ENCODE data around the gene CLCN1. TPM values are rescaled to one million over a fixed set of nuclear protein-coding genes. Genes with fewer than 3 reads are reported as not detected.

Gene CLCN1
- total RNA-seq, 1 experiment from 2014 or later: not detected

GRCh38 chr7:143393267-143394041 is 77.5 kb downstream of the CLCN1 start:
- H3K4me3 ChIP-seq (ENCODE audit: low read depth, low read length, poor library complexity, severe bottlenecking): no peak overlapping the region
- TF ChIP-seq EZH2 (IDR thresholded peaks at IDR 0.05; ENCODE audit: borderline replicate concordance, low read depth, low read length, poor library complexity, severe bottlenecking) (no peak), CTCF (conservative IDR thresholded peaks at IDR 0.05; ENCODE audit: low read depth, low read length) (no peak)
- H3K27ac ChIP-seq (ENCODE audit: low read depth, low read length, poor library complexity, severe bottlenecking): no peak overlapping the region
- intact Hi-C loops (cut with micrococcal nuclease; ENCODE audit: unreplicated experiment): no loop called here
- no TSS peak for BruUV-seq (replicated peaks)
- H3K4me1 ChIP-seq (ENCODE audit: insufficient read depth, low read length, poor library complexity, severe bottlenecking): no peaks in the 10 kb centered on the region
- no peak for DNase-seq (ENCODE audit: low spot score)
- no peaks in the 10 kb centered on the region for H3K9me3 ChIP-seq (ENCODE audit: low read depth, low read length, poor library complexity, severe bottlenecking)
- H3K27me3 ChIP-seq (replicated peaks; ENCODE audit: insufficient read depth, low read depth, low read length, poor library complexity): no peaks in the 10 kb centered on the region
- peaks cover 20% of the 10 kb centered on the region for H3K36me3 ChIP-seq (ENCODE audit: insufficient read depth, low read length, poor library complexity, severe bottlenecking)
- CTCF ChIA-PET: no interaction called here
- POLR2A ChIA-PET (ENCODE audit: low non-redundant PET): no interaction called here

- CTCF ChIA-PET: no interaction called here
- POLR2A ChIA-PET (ENCODE audit: low non-redundant PET): no interaction called here
- no peak for DNase-seq (ENCODE audit: low spot score)
- H3K4me3 ChIP-seq (ENCODE audit: low read depth, low read length, poor library complexity, severe bottlenecking): no peak overlapping the region
- peaks cover 14% of the 10 kb centered on the region for H3K36me3 ChIP-seq (ENCODE audit: insufficient read depth, low read length, poor library complexity, severe bottlenecking)
- no TSS peak for BruUV-seq (replicated peaks)
- H3K4me1 ChIP-seq (ENCODE audit: insufficient read depth, low read length, poor library complexity, severe bottlenecking): no peaks in the 10 kb centered on the region
- H3K9me3 ChIP-seq (ENCODE audit: low read depth, low read length, poor library complexity, severe bottlenecking): no peaks in the 10 kb centered on the region
- intact Hi-C loops (cut with micrococcal nuclease; ENCODE audit: unreplicated experiment): no loop called here
- no peak overlapping the region for H3K27ac ChIP-seq (ENCODE audit: low read depth, low read length, poor library complexity, severe bottlenecking)
- TF ChIP-seq CTCF (conservative IDR thresholded peaks at IDR 0.05; ENCODE audit: low read depth, low read length): no peak
- TF ChIP-seq EZH2 (IDR thresholded peaks at IDR 0.05; ENCODE audit: borderline replicate concordance, low read depth, low read length, poor library complexity, severe bottlenecking): no peak
- no peaks in the 10 kb centered on the region for H3K27me3 ChIP-seq (replicated peaks; ENCODE audit: insufficient read depth, low read depth, low read length, poor library complexity)
Observed at GRCh38 chr7:143394068-143394467, 78.2 kb downstream of the CLCN1 start.

- ChIA-PET POLR2A (ENCODE audit: low non-redundant PET) (no interaction called here), CTCF (interaction anchor here (0.6 kb wide), 1 partner anchor 22 kb away, joined by 3 read pairs; no protein-coding TSS in a partner anchor)
- peaks cover 8% of the 10 kb centered on the region for H3K36me3 ChIP-seq (ENCODE audit: insufficient read depth, low read length, poor library complexity, severe bottlenecking)
- no peaks in the 10 kb centered on the region for H3K27me3 ChIP-seq (replicated peaks; ENCODE audit: insufficient read depth, low read depth, low read length, poor library complexity)
- H3K27ac ChIP-seq (ENCODE audit: low read depth, low read length, poor library complexity, severe bottlenecking): no peak overlapping the region
- no peak for DNase-seq (ENCODE audit: low spot score)
- H3K9me3 ChIP-seq (ENCODE audit: low read depth, low read length, poor library complexity, severe bottlenecking): no peaks in the 10 kb centered on the region
- H3K4me3 ChIP-seq (ENCODE audit: low read depth, low read length, poor library complexity, severe bottlenecking): no peak overlapping the region
- intact Hi-C loops (cut with micrococcal nuclease; ENCODE audit: unreplicated experiment): no loop called here
- no peaks in the 10 kb centered on the region for H3K4me1 ChIP-seq (ENCODE audit: insufficient read depth, low read length, poor library complexity, severe bottlenecking)
- no TSS peak for BruUV-seq (replicated peaks)
- TF ChIP-seq EZH2 (IDR thresholded peaks at IDR 0.05; ENCODE audit: borderline replicate concordance, low read depth, low read length, poor library complexity, severe bottlenecking) (no peak), CTCF (conservative IDR thresholded peaks at IDR 0.05; ENCODE audit: low read depth, low read length) (no peak)
Observed at GRCh38 chr7:143394777-143395176, 78.9 kb downstream of the CLCN1 start.

All from A673 (cell line).